ENCODE results near the gene UBA1. TPM values are rescaled to one million over a fixed set of nuclear protein-coding genes. Genes with fewer than 3 reads are reported as not detected.

Gene UBA1
- polyA plus RNA-seq, 2 donors = 111 to 126 TPM

- H3K4me3 ChIP-seq (ENCODE audit: low read depth in 1 of 2, low read length in 2 of 2) = no peak overlapping the region
- H3K27ac ChIP-seq (ENCODE audit: low read depth in 2 of 2, low read length in 1 of 2) = no peak overlapping the region
- peaks cover 0 to 3% of the 10 kb centered on the region in 2 donors for H3K4me1 ChIP-seq (ENCODE audit: control insufficient read depth in 2 of 2, insufficient read depth in 2 of 2, low read length in 1 of 2)
- WGBS, 2 donors = 84 to 92% methylated on average over 23 of the region's 23 CpGs
- H3K9me3 ChIP-seq (ENCODE audit: control insufficient read depth in 2 of 2, insufficient read depth in 1 of 2, low read depth in 1 of 2, low read length in 1 of 2) = no peaks in the 10 kb centered on the region
- H3K27me3 ChIP-seq (ENCODE audit: control insufficient read depth in 1 of 2, insufficient read depth in 2 of 2, low read length in 2 of 2) = no peaks in the 10 kb centered on the region
- peaks cover 0 to 55% of the 10 kb centered on the region in 2 donors for H3K36me3 ChIP-seq (ENCODE audit: control insufficient read depth in 2 of 2, insufficient read depth in 2 of 2, low read length in 1 of 2)
Observed at GRCh38 chrX:47176101-47176740, 17.4 kb upstream of the UBA1 start.

- Histone ChIP-seq H3K36me3 (ENCODE audit: control insufficient read depth in 2 of 2, insufficient read depth in 2 of 2, low read length in 1 of 2) (peaks cover 0 to 61% of the 10 kb centered on the region in 2 donors), H3K9me3 (ENCODE audit: control insufficient read depth in 2 of 2, insufficient read depth in 1 of 2, low read depth in 1 of 2, low read length in 1 of 2) (no peaks in the 10 kb centered on the region), H3K4me1 (ENCODE audit: control insufficient read depth in 2 of 2, insufficient read depth in 2 of 2, low read length in 1 of 2) (peaks cover 0 to 3% of the 10 kb centered on the region in 2 donors), H3K4me3 (ENCODE audit: low read depth in 1 of 2, low read length in 2 of 2) (no peak overlapping the region), H3K27ac (ENCODE audit: low read depth in 2 of 2, low read length in 1 of 2) (no peak overlapping the region), H3K27me3 (ENCODE audit: control insufficient read depth in 1 of 2, insufficient read depth in 2 of 2, low read length in 2 of 2) (no peaks in the 10 kb centered on the region)
- 40 to 68% methylated on average over 2 of the region's 2 CpGs for WGBS, 2 donors
Observed at GRCh38 chrX:47177079-47177478, 16.6 kb upstream of the UBA1 start.

DNA sequence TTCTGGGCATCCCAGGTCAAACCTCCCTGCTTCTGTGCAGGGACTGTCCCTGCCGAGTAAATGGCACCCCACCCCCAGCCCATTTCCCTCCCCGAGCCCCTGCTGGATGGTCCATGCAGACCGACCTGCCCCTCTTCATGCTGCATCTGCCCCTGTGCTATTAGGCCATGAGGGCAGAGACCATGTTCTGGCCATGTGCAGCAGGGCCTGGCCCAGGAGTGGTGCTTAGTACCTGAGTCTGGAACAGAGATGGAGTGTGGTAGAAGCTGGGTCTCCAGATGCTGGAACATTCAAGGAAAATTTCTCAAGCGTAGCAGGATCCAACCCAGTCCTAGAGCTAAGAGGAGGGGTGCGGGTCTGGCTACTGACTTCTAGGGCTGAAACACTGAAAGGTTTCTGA is 15.3 kb upstream of the UBA1 start:
- no peaks in the 10 kb centered on the region for H3K27me3 ChIP-seq (ENCODE audit: control insufficient read depth in 1 of 2, insufficient read depth in 2 of 2, low read length in 2 of 2)
- H3K4me1 ChIP-seq (ENCODE audit: control insufficient read depth in 2 of 2, insufficient read depth in 2 of 2, low read length in 1 of 2) = peaks cover 0 to 3% of the 10 kb centered on the region in 2 donors
- no peak overlapping the region for H3K4me3 ChIP-seq (ENCODE audit: low read depth in 1 of 2, low read length in 2 of 2)
- H3K9me3 ChIP-seq (ENCODE audit: control insufficient read depth in 2 of 2, insufficient read depth in 1 of 2, low read depth in 1 of 2, low read length in 1 of 2) = no peaks in the 10 kb centered on the region
- 82 to 87% methylated on average over 5 of the region's 5 CpGs for WGBS, 2 donors
- H3K36me3 ChIP-seq (ENCODE audit: control insufficient read depth in 2 of 2, insufficient read depth in 2 of 2, low read length in 1 of 2) = peaks cover 0 to 57% of the 10 kb centered on the region in 2 donors
- no peak overlapping the region for H3K27ac ChIP-seq (ENCODE audit: low read depth in 2 of 2, low read length in 1 of 2)

DNA sequence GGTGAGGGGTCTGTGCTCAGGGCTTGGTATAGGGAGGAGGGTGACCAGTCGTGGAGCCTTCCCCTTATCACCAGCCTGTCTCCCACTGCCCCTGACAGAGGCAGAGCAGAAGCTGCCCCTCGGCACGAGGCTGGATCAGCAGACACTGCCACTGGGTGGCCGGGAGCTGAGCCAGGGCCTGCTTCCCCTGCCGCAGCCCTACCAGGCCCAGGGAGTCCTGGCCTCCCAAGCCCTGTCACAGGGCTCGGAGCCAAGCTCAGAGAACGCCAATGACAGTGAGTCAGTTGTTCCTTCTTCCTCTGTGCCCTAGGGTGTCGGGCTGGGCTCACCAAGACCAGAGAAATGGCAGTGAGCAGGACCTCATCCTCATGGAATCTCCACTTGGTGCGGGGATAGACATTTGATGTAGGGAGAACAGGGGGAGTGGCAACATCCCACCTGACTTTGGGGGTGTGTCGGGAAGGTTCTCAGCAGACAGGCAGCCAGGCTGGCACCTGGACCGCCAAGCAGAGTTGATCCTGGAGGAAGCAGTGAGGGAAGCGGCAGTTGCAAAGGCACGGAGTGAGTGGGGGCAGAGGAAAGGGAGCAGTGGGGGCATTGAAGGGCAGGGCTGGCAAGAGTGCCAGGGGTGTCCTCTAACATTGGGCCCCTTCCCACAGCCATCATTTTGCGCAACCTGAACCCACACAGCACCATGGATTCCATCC is 14.3 kb upstream of the UBA1 start:
- Histone ChIP-seq H3K4me3 (ENCODE audit: low read depth in 1 of 2, low read length in 2 of 2) (no peak overlapping the region), H3K27ac (ENCODE audit: low read depth in 2 of 2, low read length in 1 of 2) (no peak overlapping the region), H3K4me1 (ENCODE audit: control insufficient read depth in 2 of 2, insufficient read depth in 2 of 2, low read length in 1 of 2) (peaks cover 0 to 3% of the 10 kb centered on the region in 2 donors), H3K27me3 (ENCODE audit: control insufficient read depth in 1 of 2, insufficient read depth in 2 of 2, low read length in 2 of 2) (no peaks in the 10 kb centered on the region), H3K36me3 (ENCODE audit: control insufficient read depth in 2 of 2, insufficient read depth in 2 of 2, low read length in 1 of 2) (peaks cover 0 to 52% of the 10 kb centered on the region in 2 donors), H3K9me3 (ENCODE audit: control insufficient read depth in 2 of 2, insufficient read depth in 1 of 2, low read depth in 1 of 2, low read length in 1 of 2) (no peaks in the 10 kb centered on the region)
- WGBS, 2 donors = 53 to 66% methylated on average over 14 of the region's 14 CpGs

GRCh38 chrX:47179928-47180255 is 13.7 kb upstream of the UBA1 start:
- 91 to 93% methylated on average over 12 to 18 of the region's 18 CpGs for WGBS, 2 donors
- H3K4me3 ChIP-seq (ENCODE audit: low read depth in 1 of 2, low read length in 2 of 2) = no peak overlapping the region
- peaks cover 0 to 3% of the 10 kb centered on the region in 2 donors for H3K4me1 ChIP-seq (ENCODE audit: control insufficient read depth in 2 of 2, insufficient read depth in 2 of 2, low read length in 1 of 2)
- no peaks in the 10 kb centered on the region for H3K27me3 ChIP-seq (ENCODE audit: control insufficient read depth in 1 of 2, insufficient read depth in 2 of 2, low read length in 2 of 2)
- no peaks in the 10 kb centered on the region for H3K9me3 ChIP-seq (ENCODE audit: control insufficient read depth in 2 of 2, insufficient read depth in 1 of 2, low read depth in 1 of 2, low read length in 1 of 2)
- H3K27ac ChIP-seq (ENCODE audit: low read depth in 2 of 2, low read length in 1 of 2) = no peak overlapping the region
- peaks cover 0 to 55% of the 10 kb centered on the region in 2 donors for H3K36me3 ChIP-seq (ENCODE audit: control insufficient read depth in 2 of 2, insufficient read depth in 2 of 2, low read length in 1 of 2)

GRCh38 chrX:47180346-47180745 is 13.3 kb upstream of the UBA1 start:
- H3K27me3 ChIP-seq (ENCODE audit: control insufficient read depth in 1 of 2, insufficient read depth in 2 of 2, low read length in 2 of 2) = no peaks in the 10 kb centered on the region
- H3K4me3 ChIP-seq (ENCODE audit: low read depth in 1 of 2, low read length in 2 of 2) = no peak overlapping the region
- H3K27ac ChIP-seq (ENCODE audit: low read depth in 2 of 2, low read length in 1 of 2) = no peak overlapping the region
- H3K36me3 ChIP-seq (ENCODE audit: control insufficient read depth in 2 of 2, insufficient read depth in 2 of 2, low read length in 1 of 2) = peaks cover 0 to 53% of the 10 kb centered on the region in 2 donors
- H3K4me1 ChIP-seq (ENCODE audit: control insufficient read depth in 2 of 2, insufficient read depth in 2 of 2, low read length in 1 of 2) = peaks cover 0 to 3% of the 10 kb centered on the region in 2 donors
- WGBS, 2 donors = 90 to 95% methylated on average over 8 of the region's 8 CpGs
- H3K9me3 ChIP-seq (ENCODE audit: control insufficient read depth in 2 of 2, insufficient read depth in 1 of 2, low read depth in 1 of 2, low read length in 1 of 2) = no peaks in the 10 kb centered on the region

- Histone ChIP-seq H3K27me3 (ENCODE audit: control insufficient read depth in 1 of 2, insufficient read depth in 2 of 2, low read length in 2 of 2) (no peaks in the 10 kb centered on the region), H3K27ac (ENCODE audit: low read depth in 2 of 2, low read length in 1 of 2) (no peak overlapping the region), H3K9me3 (ENCODE audit: control insufficient read depth in 2 of 2, insufficient read depth in 1 of 2, low read depth in 1 of 2, low read length in 1 of 2) (no peaks in the 10 kb centered on the region), H3K36me3 (ENCODE audit: control insufficient read depth in 2 of 2, insufficient read depth in 2 of 2, low read length in 1 of 2) (peaks cover 0 to 55% of the 10 kb centered on the region in 2 donors), H3K4me1 (ENCODE audit: control insufficient read depth in 2 of 2, insufficient read depth in 2 of 2, low read length in 1 of 2) (peaks cover 0 to 3% of the 10 kb centered on the region in 2 donors), H3K4me3 (ENCODE audit: low read depth in 1 of 2, low read length in 2 of 2) (no peak overlapping the region)
- 87 to 91% methylated on average over 10 of the region's 10 CpGs for WGBS, 2 donors
Observed at GRCh38 chrX:47181301-47181700, 12.3 kb upstream of the UBA1 start.

DNA sequence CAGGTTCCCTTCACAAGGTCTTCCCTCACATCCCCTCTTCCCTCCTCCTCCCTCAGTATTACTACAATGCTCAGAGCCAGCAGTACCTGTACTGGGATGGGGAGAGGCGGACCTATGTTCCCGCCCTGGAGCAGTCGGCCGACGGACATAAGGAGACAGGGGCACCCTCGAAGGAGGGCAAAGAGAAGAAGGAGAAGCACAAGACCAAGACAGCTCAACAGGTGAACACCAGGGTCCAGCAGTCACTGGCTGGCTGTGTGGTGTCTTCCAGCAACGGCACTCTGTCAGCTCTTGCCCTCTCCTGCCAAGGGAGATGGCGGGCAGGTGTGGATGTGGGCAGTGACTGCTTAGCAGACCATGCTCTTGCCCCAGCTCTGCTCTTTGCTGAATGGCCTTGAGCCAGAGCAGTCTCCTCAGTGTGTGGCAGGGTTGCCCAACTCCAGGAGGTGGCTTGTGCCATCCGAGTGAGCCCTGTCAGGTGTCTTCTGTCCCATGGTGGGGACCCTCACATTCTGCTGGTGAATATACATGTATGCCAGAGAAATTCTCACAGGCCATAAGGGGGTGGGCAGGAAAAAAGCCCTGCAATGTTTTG is 11.4 kb upstream of the UBA1 start:
- 89% methylated on average over 9 of the region's 9 CpGs for WGBS, 2 donors
- H3K27me3 ChIP-seq (ENCODE audit: control insufficient read depth in 1 of 2, insufficient read depth in 2 of 2, low read length in 2 of 2) = no peaks in the 10 kb centered on the region

DNA sequence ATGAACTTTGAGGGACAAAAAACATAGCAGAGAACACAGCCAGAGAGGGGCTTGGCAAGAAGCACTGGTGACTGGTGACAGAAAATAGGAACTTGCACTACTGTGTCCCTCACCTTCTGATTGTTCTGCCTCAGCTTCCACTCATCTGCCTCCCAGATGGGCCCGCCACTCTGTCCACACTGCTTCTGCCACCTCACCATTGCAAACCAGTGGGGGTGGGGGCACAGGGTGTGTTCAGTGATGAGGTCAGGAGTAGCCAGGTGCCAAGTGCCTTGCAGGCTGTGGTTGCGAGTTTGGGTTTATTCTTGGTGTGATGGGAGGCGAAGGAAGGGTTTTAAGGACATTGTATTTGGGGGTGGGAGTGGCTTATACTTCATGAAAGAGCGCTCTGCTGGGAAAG is 9.1 kb upstream of the UBA1 start:
- 82 to 85% methylated on average over 4 of the region's 4 CpGs for WGBS, 2 donors
- no peaks in the 10 kb centered on the region for H3K27me3 ChIP-seq (ENCODE audit: control insufficient read depth in 1 of 2, insufficient read depth in 2 of 2, low read length in 2 of 2)
- no peak overlapping the region for H3K27ac ChIP-seq (ENCODE audit: low read depth in 2 of 2, low read length in 1 of 2)
- H3K36me3 ChIP-seq (ENCODE audit: control insufficient read depth in 2 of 2, insufficient read depth in 2 of 2, low read length in 1 of 2) = peaks cover 3 to 49% of the 10 kb centered on the region in 2 donors
- no peaks in the 10 kb centered on the region for H3K9me3 ChIP-seq (ENCODE audit: control insufficient read depth in 2 of 2, insufficient read depth in 1 of 2, low read depth in 1 of 2, low read length in 1 of 2)
- H3K4me3 ChIP-seq (ENCODE audit: low read depth in 1 of 2, low read length in 2 of 2) = no peak overlapping the region
- no peaks in the 10 kb centered on the region for H3K4me1 ChIP-seq (ENCODE audit: control insufficient read depth in 2 of 2, insufficient read depth in 2 of 2, low read length in 1 of 2)

More for the DNA sequence above, 11.4 kb upstream of the UBA1 start:
- no peak overlapping the region for H3K27ac ChIP-seq (ENCODE audit: low read depth in 2 of 2, low read length in 1 of 2)
- peaks cover 3 to 57% of the 10 kb centered on the region in 2 donors for H3K36me3 ChIP-seq (ENCODE audit: control insufficient read depth in 2 of 2, insufficient read depth in 2 of 2, low read length in 1 of 2)
- no peak overlapping the region for H3K4me3 ChIP-seq (ENCODE audit: low read depth in 1 of 2, low read length in 2 of 2)
- H3K4me1 ChIP-seq (ENCODE audit: control insufficient read depth in 2 of 2, insufficient read depth in 2 of 2, low read length in 1 of 2) = peaks cover 0 to 3% of the 10 kb centered on the region in 2 donors
- H3K9me3 ChIP-seq (ENCODE audit: control insufficient read depth in 2 of 2, insufficient read depth in 1 of 2, low read depth in 1 of 2, low read length in 1 of 2) = no peaks in the 10 kb centered on the region

Data from esophagus (tissue), 2 donors.